ENCODE results near the gene ASMT.
A peak's percentile ranks its signal among the peaks of the same experiment; 100 is the strongest.
"Not testable (repeated sequence)": the region's sequence is repeated elsewhere in the genome, so short reads cannot be mapped to it uniquely, and the experiment has no call there.

Gene ASMT

DNA sequence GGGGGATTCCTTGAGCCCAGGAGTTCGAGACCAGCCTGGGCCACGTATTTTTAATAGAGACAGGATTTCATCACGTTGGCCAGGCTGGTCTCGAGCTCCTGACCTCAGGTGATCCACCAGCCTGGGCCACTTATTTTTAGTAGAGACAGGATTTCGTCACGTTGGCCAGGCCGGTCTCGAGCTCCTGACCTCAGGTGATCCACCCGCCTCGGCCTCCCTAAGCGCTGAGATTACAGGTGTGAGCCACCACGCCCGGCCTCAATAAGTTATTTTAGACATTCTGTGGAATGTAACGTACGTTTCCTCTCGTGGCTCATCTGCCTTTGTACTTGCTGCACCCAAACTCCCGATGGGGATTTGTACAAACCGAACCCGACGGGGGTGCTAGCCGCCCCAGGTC lies 8.8 kb downstream of the ASMT start:
- intact Hi-C loops (cut with DNase I), result no loop called here
- no peak for DNase-seq

DNA sequence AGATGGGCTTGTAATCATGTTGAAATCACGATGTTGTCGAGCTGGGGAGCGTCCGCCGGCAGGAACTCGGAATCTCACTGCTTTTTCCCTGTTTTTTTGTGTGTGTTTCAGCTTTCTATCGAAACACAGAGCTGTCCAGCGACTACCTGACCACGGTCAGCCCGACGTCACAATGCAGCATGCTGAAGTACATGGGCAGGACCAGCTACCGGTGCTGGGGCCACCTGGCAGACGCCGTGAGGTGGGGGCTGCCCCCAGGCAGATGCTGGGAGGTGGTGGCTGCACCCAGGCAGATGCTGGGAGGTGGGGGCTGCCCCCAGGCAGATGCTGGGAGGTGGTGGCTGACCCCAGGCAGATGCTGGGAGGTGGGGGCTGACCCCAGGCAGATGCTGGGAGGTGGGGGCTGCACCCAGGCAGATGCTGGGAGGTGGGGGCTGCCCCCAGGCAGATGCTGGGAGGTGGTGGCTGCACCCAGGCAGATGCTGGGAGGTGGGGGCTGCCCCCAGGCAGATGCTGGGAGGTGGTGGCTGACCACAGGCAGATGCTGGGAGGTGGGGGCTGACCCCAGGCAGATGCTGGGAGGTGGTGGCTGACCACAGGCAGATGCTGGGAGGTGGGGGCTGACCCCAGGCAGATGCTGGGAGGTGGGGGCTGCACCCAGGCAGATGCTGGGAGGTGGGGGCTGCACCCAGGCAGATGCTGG lies 9.4 kb downstream of the ASMT start:
- DNase-seq; intact Hi-C loops (cut with DNase I): not testable (repeated sequence)

DNA sequence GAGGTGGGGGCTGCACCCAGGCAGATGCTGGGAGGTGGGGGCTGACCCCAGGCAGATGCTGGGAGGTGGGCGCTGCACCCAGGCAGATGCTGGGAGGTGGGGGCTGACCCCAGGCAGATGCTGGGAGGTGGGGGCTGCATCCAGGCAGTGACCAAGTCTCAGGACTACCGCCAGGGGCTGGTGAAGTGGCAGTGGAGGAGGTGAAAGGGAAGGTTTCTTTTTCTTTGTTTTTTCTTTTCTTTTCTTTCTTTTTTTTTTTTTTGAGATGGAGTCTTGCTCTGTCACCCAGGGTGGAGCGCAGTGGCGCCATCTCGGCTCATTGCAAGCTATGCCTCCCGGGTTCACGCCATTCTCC lies 10.0 kb downstream of the ASMT start:
- DNase-seq; intact Hi-C loops (cut with DNase I): not testable (repeated sequence)

DNA sequence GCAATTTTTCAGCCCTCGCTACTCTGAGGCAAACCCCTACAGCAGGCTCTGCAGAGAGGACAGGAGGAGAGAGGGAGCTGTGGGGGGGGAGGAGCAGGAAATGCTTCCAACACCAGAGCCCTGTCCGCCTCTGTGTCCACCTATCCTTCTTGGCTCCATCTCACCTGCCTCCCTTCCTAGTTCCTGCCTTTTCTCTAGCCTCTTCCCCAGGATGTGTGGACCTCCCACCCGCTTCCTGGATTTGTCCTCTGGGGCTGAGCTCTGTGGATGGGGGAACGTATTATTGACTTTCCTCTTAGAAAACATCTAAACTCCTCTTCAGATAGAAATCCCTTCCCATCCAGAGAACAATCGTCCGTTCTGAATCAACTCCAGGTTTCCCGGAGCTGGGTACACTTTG lies 14.4 kb downstream of the ASMT start:
- intact Hi-C loops (cut with DNase I), result no loop called here
- DNase-seq, result no peak

DNA sequence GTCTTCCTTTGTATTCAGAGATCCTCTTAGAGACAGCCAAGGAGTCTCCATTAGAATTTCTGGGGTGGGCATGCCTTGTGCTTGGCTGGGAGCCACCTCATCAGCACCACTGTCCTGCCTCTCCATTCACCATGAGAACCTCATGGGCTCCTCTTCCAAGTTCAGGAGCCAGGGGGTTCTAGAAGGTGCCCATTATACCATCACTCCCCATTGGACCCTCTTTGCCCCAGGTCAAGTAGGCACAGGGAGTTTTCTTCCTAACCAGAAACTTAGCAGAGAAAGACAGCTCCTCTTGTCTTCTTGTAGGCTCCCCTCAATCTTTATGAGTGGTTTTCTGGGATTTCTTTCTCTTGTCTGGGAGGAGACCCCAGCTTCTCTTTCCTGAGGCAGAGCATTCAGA lies 31.1 kb downstream of the ASMT start:
- no peak for DNase-seq
- intact Hi-C loops (cut with DNase I), result no loop called here

DNA sequence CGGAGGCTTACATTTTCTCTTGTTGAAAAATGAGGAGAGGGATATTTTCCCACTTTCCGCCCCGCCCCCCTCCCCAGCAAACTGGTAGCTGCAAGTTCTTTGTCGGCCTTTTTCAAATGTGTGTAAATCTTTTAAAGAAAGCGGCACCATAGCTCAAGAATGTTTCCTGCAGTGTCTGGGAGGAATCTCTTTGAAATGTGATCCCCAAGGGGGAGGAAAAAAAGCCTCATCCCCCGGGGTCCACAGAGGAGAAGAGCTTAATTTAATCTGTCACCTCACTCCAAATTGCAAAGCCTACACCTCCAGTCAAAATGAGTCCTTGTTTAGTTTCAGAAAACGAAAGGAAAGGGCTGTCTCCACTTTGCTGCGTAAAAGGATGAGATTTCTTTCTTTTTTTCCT lies 34.8 kb downstream of the ASMT start:
- DNase-seq, result no peak
- intact Hi-C loops (cut with DNase I), result loop anchor here (5.0 kb wide), 1 partner anchor 943 kb away; no protein-coding TSS in a partner anchor

DNA sequence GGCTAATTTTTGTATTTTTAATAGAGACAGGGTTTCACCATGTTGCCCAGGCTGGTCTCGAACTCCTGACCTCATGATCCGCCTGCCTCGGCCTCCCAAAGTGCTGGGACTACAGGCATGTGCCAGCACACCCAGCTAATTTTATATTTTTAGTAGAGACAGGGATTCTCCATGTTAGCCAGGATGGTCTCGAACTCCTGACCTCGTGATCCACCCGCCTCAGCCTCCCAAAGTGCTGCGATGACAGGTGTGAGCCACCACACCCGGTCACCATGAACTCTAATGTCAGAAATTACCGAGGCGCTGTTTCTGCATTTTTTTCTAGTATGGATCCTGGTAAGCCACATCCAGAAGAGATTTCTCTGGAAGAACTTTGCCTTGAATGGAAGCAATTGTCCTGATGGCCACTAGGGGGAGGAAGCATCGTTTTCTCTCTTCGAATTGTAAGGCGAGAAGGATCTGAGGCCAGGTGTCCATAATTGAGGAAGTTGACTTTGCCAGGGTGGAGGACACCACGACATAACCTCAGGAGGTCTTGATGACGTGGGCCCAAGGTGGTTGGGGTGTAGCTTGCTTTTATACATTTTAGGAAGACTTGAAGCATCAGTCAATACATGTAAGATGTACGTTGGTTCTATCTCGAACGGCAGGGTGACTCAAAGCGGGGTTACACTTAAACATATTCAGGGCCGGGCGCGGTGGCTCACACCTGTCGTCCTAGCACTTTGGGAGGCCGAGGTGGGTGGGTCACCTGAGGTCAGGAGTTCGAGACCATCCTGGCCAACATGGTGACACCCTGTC lies 37.4 kb downstream of the ASMT start:
- intact Hi-C loops (cut with DNase I), result loop anchor here (5.0 kb wide), 1 partner anchor 940 kb away; no protein-coding TSS in a partner anchor
- peak in 25 of 42 donors; percentile 11 to 76 (median 39) for DNase-seq

DNA sequence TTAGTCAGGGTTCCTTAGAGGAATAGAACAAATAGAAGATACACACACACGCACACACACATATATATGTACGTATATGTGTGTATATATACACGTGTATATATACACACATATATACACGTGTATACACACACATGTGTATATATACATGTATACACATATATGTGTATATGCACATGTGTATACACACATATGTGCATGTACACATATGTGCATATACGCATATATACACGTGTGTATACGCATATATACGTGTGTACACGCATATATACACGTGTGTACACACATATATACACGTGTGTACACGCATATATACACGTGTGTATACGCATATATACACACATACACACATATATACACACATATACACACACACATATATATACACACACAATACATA lies 41.5 kb downstream of the ASMT start:
- intact Hi-C loops (cut with DNase I), result no loop called here
- no peak for DNase-seq

DNA sequence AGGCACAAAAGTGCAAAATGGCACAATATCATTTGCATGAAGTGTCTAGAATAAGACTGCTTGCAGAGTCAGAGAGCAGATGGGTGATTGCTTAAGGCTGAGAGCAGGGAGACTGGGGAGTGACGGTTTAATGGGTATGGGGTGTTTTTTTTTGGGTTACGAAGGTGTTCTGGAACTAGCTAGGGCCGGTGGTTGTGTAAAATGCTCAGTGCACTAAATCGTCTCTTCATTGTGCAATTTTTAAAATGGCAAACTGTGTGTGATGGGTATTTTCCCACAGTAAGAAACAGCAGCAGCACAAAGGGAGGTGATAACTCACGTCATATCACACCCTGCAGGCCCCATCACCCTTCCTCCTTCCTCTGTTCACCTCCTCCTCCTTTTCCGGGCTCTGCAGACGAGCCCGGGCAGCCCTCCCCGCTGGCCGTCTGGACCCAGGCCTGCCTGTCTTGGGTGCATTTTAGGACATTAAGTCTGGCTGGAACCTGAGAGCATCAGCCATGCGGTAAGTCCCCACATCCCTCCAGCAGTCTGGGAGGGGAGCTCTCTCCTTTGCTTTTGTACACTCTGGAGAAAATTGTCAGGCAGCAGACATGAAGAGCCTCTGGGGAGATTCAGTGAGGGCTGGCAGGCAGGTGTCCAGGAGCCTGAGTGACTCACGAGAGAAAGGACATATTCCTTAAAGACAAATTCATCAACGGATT lies 42.7 kb downstream of the ASMT start:
- DNase-seq, result peak in 1 of 42 donors; percentile 7
- intact Hi-C loops (cut with DNase I), result no loop called here

DNA sequence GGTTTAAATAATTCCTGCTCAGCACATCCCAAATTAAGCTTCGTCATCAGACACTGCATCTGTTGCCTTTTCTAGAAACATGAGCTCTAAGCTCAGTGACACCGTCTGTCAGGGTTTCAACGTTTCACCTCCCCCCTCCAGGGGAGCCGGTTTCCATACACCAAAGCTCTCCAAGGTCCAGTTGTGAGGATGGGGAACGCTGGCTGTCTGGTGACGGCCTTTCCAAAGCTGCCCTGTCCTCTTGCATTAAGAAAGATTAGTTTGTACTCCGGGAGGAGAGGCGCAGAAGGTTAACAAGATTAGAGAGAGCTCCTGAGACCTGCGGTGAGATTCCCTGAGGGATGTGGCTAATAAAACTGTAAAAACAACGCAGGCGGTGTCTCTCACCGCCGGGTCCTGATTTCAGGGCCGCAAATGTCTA lies 43.2 kb downstream of the ASMT start:
- DNase-seq, result no peak
- intact Hi-C loops (cut with DNase I), result no loop called here

DNA sequence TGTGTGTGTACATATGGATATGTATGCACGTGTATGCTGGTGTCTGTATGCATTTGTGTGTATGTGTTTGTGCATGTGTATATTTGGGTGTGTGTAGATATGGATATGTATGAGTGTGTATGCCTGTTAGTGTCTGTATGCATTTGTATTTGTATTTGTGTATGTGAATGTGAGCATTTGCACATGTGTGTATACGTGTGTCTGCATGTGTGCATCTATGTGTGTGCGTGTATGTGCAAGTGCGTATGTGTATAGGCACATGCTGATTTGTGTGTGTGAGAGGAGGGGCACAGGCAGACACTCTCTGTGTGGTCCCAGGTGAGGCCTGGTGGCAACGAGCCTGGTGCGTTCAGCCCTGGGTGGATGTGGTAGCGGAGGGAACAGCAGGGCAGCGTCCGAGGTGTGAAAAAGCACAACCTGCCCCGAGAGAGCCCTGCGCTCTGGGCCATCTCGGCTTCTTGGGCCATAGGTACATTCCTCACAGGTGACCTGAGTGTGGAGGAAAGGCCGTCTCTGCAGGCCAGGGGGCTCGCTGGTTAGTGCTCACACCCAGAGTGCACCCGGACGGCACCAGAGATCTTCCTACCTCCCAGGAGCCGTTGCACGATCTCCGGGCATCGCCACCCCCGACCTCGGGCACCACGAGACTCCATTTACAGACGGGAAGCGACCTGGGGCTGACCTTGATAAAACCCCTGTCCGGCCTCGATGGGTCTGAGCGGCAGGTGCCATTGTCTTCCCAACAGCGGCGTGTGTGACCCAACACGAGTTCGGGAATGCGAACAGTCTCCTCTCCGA lies 45.0 kb downstream of the ASMT start:
- intact Hi-C loops (cut with DNase I), result no loop called here
- peak in 1 of 42 donors; percentile 33 for DNase-seq

DNA sequence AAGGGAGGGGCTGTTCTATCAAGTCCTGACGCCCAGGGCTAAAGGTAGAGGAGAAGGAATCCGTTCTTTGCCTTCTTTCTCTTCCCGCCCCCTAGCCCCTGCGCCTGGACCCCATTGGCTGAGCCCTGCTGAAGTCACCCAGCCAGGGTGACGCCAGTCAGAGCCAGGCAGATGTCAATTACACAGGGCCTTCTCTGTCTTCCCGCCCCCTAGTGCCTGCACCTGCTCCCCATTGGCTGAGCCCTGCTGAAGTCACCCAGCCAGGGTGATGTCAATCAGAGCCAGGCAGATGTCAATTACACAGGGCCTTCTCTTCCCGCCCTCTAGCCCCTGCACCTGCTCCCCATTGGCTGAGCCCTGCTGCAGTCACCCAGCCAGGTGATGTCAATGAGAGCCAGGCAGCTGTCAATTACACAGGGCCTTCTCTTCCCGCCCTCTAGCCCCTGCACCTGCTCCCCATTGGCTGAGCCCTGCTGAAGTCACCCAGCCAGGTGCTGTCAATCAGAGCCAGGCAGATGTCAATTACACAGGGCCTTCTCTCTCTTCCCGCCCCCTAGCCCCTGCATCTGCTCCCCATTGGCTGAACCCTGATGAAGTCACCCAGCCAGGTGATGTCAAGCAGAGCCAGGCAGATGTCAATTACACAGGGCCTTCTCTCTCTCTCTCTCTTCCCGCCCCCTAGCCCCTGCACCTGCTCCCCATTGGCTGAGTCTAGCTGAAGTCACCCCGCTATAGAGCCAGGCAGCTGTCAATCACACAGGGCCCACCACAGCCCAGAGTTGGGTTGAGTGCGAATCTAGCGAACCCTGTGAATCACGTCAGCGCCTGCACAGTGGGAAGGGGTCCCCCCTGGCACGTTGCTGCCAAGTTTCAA lies 46.4 kb downstream of the ASMT start:
- DNase-seq, result peak in 33 of 42 donors; percentile 8 to 67 (median 34)
- intact Hi-C loops (cut with DNase I), result no loop called here

DNA sequence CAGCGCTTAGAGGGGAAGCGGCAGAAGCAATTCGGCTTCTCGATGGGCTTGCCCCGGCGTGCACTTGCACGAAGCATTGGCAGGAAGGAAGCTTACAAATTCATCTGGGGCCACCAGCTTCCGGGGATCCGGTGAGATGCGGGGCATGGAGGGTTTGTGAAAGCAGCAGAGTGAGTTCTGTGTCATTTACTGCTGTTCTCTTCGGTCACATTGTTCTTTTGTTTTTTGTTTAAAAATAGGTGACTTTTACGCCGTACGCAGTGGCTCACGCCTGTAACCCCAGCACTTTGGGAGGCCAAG lies 47.0 kb downstream of the ASMT start:
- intact Hi-C loops (cut with DNase I), result no loop called here
- DNase-seq, result no peak

DNA sequence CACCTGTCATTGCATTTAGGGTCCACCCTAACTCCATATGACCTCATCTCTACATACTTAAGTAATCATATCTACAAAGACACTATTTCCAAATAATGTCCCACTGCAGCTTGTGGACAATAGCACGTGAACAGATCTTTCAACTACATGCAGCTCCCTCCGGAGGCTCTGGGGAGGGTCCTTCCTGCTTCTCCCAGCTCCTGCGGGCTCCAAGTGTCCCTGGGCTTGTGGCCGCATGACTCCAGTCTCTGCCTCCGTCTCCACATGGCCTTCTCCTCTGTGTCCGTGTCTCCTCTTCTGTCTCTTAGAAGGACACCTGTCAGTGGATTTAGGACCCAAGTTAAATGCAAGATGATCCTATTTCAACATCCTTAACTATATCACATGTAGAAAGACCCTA lies 52.7 kb downstream of the ASMT start:
- intact Hi-C loops (cut with DNase I), result no loop called here
- DNase-seq, result peak in 1 of 42 donors; percentile 9

DNA sequence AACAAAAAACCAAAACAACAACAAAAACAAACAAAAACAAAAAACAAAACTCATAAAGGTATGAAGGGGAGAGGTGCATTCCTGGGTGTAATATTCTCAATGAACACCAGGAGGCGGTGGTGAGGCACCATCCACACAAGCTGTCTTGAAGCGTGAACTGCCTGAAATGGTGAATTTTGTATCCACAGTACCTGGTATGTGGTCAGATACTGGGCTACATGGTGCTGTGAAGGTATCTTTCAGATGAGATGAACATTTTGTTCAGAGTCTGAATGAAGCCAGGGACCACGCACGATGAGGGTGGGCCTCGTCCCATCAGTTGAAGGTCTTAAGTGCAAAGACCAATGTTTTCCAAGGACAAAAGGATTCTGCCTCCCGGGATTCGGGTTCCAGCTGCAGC lies 58.5 kb downstream of the ASMT start:
- DNase-seq, result peak in 3 of 42 donors; percentile 3 to 39 (median 35)
- intact Hi-C loops (cut with DNase I), result no loop called here

DNA sequence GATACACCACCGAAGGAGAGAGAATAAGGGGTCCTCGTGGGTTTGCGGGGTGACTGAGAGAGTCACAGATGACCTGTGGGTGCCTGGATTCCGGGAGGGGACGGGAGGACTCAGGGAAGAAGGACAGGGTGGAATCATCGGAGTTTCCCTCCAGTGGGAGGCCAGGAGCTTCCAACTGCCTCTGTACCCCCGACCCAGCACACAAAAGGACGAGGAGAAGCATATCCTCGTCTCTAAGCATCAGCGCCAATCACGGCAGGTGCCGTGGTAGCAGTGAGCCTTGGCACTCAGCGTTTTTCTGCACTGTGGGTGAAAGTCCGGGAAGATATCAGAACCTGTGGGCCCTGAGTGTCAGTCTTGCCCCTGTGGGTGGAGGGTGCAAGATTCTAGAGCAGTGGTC lies 62.0 kb downstream of the ASMT start:
- DNase-seq, result peak in 2 of 42 donors; percentile 12
- intact Hi-C loops (cut with DNase I), result no loop called here

DNA sequence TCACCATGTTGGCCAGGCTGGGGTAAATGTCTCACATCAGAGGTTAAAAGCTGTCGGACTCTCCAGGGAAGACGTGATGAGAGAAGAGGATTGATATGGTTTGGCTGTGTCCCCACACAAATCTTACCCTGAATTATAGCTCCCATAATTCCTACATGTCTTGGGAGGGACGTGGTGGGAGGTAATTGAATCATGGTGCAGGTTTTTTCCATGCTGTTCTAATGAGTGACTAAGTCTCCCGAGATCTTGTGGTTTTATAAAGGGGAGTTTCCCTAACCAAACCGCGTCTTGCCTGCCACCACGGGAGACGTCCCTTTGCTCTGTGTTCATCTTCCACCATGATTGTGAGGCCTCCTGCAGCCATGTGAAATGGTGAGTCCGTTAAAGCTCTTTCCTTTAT lies 64.4 kb downstream of the ASMT start:
- intact Hi-C loops (cut with DNase I), result no loop called here
- peak in 1 of 42 donors; percentile 11 for DNase-seq

DNA sequence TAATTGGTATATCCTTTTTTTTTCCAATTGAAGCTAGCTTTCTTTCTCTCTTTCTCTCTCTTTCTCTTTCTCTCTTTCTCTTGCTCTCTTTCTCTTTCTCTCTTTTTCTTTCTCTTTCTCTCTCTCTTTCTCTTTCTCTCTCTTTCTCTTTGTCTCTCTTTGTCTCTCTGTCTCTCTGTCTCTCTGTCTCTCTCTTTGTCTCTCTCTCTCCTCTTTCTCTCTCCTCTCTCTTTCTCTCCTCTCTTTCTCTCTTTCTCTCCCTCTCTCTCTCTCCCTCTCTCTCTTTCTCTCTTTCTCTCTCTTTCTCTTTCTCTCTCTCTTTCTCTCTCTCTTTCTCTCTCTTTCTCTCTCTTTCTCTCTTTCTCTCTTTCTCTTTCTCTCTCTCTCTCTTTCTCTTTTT lies 66.6 kb downstream of the ASMT start:
- intact Hi-C loops (cut with DNase I), result no loop called here

More for the DNA sequence above, 66.6 kb downstream of the ASMT start:
- no peak for DNase-seq

Measured in head of caudate nucleus (tissue), 42 donors.